HTERT RPE-1 (cell line): ENCODE measurements around the gene NFATC1.

Experiments used
- in situ Hi-C: fragments of 300-500 bp; cut with MboI; formaldehyde crosslinking; loops from 4 replicates; pipeline ENCODE4 v1.14.3; 2020; ENCODE audit warnings: low sequenced_read_pairs

NFATC1 gene

DNA sequence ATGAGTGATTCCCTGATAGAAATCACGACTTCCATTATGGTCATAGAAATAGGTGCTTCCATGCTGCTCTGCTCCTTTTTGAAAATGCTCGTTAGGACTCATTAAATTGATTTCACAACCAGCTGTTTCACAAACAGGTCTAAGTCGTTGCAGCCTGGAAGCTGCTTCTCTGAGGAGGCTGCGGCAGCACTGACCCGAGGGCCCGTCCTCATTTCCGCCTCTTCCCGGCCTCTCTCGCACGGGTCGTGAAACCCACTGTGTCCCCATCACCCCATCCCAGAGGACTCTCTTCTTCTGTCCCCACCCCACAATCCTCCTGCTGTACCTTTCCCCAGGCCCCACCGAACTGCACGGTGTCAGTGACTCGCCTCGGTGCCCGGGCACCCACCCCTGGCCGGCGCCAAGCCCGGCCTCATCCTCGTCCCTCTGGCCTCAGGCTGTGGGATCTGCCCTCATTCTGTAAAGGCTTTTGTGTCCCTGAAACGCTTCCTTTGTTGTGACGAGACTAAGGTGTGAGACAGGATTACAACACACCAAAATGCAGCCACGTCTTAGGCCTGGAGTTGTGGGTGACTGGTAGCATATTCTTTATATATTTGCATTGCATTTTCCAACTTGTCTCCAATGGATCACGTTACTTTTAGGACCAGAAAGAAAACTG lies 171.2 kb downstream of the NFATC1 start:
- in situ Hi-C loops: no loop called here

DNA sequence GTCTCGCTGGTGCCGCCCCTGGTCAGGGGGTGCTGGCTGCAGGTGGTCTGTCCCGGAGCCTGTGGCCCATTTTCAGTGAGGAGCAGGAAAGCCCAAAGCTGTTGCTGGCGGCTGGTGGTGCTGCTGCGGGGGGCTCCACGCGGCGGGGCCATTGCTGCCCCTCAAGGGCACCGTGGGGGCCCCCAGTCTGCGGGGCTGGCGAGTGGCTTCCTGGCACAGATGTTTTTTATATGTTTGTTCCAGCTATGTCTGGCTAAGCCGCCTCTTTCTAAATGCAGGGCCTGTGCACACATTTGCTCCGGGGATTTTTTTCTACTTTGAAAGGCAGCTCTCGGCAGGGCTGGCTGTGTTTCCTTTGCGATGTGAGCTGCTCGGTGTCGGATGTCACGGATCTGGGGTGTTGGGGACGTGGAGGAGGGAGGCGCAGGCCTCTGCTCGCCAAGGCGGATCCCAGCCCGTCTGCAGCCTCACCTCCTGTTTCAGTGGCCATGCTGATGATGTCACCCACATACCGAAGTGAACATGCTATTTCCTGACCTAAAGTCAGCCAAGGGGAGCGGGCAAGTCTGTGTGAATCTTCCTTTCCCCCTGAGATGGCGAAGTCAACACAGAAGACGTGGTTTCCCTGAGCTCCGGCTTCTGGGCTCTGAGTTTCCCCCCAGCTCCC lies 171.9 kb downstream of the NFATC1 start:
- in situ Hi-C loops: no loop called here

DNA sequence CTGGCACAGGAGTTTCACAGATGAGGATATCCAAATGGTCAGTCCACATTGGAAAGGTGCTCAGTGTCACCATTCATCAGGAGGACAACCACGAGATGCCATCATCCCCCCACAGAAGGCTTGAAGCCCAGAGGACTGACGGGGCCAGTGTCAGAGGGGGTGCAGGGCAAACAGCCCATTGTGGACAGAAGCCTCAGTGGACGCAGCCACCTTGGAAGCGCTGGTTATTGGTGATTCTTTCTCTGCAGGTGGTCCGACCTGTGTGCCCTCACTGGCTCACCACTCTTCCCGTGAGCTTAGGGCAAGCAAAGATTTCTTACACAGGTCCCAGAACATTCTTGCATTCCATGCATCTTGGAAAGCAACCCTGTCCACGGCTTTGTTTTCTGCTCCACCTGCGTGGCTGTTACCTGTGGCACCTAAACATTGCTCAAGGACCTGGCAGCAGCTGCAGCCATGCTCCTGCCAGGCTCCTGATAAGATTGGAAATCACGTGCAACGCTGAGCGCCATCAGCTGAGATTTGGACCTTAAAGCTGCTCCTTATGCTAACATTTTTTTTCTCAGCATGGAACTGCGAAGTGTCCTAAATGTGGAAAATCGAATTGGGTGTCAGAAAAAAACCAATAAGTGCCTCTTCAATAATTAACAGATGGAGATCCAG lies 172.9 kb downstream of the NFATC1 start:
- in situ Hi-C loops: no loop called here

DNA sequence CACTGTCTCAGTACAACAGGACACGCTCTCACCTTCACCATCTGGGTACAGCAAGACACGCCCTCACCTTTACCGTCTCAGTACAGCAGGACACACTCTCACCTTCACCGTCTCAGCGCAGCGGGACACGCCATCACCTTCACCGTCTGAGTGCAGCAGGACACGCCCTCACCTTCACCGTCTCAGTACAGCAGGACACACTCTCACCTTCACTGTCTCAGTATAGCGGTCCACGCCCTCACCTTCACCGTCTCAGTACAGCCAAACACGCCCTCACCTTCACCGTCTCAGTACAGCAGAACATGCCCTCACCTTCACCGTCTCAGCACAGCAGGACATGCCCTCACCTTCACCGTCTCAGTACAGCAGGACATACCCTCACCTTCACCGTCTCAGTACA lies 174.0 kb downstream of the NFATC1 start:
- in situ Hi-C loops: no loop called here

DNA sequence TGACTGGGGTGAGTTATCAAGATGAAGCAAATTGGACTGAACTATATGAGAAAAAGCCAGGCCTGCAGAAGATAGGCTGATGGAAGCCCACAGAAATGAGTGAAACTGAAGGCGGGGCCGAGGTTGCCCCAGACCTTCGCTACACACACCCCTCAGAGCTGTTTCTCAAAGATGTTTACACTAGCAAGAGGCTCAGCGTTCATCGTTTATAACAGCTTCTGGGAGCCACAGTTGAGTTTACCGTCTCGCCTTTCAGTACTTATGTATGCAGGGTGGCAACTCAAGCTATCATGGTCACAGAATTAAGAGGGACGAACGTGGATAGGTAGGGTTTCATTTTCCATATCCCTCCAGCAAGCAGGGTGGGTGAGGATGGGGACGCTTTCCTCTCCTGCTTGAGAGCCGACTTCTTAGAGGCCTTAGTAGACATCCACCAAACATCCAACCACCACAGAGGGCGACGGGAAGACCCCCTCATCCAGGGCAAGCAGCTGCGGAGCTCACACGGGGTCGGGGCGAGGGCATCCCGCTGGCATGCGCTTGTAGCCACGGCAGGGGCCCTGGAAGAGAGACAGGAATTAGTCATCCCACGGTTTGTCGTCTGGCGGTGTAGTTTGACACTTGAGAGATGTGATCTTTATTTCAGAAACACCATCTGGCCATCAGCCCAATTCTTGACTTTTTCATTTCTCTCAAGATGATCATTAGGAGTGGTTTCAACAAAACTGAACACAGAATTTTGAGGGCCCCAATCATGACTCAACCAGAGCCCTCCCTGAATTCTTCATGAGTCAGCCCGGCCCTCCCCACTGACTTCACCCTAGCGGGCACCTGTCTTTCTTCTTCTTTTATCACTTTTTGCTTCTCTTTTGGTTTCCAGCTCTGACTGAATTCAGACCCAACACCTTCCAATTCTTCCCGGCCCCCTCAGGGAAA lies 174.8 kb downstream of the NFATC1 start:
- in situ Hi-C loops: no loop called here

DNA sequence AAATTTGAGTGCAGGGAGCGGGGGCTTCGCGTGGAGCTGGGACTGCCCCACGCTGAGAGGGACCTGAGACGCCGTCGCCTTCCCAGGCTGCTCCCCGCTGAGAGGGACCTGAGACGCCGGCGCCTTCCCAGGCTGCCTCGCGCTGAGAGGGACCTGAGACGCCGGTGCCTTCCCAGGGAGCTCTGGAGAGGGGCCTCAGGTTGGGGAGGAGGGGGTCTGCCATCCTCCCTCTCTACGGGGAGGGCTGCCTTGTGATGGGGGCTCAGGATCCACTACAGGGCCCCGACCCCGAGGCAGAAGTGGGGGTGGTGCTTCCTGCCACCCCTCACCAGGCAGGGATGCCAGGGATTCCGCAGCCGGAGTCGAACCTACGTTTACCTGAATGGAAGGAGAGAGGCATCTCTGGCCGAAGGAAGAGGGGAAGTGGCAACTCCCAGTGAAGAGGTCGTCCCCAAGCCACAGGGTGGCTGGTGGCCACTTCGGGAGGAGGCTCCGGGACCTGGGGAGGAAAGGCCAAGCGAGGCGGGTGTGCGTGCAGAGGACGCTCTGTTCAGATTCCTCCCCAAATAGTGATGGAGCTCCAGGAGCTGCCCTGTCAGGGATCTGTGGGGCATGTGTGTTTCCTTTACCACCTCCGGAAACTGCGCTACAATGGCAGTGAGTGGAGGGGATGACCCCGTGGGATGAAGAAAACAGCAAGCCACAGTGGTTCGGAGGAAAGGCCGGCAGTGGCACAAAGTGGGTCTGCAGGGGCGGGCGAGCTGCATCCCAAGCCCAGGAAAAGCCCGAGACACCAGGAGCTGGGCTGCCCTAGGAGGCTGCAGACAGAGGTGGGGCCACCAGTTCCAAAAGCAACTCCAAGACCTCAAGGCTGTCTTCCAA lies 175.7 kb downstream of the NFATC1 start:
- in situ Hi-C loops: no loop called here

DNA sequence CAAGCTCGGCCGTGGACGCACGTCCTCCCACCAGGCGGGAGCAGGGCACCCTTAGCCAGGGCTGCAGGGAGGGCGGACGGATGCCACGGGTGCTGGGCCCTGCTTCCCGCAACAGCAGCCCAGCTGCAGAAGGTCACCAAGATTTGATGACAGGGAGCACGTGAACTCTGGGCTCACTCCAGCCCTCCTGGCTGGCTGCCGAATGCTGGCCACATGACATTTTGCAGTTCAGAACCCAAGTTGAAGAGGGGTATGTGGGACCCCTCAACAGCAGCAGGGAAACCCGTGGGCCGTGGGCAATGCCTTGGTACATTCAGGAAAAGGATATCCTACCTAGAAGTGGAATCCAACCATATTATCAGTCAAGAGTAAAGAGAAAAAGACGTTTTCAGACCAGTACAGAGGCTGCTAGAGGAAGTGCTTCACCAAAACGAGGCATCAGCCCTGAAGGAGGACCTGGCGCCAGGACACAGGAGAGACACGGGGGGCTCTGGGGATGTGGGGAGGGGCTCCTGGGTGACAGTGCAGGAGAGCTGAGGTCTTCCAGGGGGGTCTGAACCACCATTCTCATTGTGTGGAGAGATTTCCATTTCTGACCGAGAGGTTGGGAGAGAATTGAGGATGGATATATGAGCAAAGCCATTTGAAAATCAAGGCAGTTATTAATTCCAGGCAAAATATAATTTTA lies 176.5 kb downstream of the NFATC1 start:
- in situ Hi-C loops: no loop called here

DNA sequence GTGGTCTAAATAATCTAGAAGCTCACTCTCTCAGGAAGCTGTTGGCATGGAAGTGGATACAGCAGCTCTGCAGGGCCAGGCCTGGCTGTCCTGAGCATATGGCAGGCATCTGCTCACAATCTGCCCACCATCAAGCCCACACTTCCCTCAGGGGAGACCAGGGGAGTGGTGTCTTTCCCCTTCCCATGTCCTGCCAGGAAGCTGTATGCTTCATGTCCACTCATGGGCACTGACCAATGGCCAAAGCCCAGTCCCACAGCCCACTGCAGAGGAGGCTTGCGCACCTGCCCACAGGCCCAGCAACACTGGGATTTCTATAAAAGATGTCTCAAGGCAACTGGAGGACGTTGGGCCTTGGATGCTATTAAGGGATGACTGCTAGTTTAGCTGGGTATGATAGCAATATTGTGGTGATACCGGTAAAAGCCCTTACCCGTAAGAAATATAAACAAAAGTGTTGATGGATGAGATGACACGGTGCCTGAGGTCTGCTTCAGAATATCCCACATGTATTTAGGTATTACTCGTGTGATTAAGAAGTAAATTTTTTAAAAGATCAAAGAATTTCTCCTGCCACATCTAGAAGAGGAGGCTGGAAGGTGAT lies 177.2 kb downstream of the NFATC1 start:
- in situ Hi-C loops: no loop called here

DNA sequence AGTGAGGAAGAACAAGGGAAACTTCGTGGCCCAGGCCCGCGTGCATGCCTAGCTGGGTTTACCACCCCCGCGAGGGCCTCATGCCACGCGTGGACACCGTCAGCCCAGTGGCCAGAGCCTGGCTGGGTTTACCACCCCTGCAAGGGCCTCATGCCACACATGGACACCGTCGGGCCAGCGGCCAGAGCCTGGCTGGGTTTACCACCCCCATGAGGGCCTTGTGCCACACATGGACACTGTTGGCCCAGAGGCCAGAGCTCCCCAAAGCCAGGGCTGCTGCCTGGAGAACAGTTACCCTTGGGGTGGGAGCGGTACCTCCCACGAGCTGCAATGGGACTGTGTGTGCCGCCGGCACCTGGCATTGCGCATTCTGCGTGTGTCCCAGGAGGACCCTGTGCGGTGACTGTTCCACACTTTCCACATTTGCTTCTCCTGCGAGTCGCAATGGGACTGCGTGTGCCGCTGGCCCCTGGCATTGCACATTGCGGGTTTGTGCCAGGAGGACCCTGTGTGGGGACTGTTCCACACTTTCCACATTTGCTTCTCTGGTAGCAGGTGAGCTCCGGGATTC lies 178.3 kb downstream of the NFATC1 start:
- in situ Hi-C loops: no loop called here

DNA sequence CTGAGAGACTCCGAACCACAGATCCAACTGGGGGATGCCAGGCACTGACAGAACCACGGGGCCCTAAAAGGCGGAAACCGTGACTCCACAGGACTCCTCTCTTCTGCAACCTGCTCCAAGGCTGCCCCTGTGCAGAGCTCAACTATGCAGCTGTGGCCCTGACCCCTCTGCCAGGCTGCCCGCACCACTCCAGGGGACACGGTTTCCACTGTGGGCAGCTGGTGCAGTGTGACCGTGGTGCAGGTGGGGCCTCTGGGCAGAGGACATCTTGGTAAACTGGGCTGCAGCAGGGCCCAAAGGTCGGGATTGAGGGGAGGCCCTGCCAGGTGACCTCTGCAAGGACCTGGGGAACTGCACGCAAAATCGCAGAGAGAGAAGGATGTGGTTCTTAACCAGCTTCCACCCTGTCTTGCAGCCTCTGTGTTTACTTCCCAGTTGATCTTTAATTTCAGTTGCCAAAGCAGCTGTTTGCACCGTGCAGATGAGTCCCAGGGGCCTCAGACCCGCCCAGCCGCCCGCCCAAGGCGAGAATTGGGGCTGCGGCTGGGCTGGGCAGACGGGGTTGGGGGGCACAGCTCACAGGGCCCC lies 179.3 kb downstream of the NFATC1 start:
- in situ Hi-C loops: no loop called here

DNA sequence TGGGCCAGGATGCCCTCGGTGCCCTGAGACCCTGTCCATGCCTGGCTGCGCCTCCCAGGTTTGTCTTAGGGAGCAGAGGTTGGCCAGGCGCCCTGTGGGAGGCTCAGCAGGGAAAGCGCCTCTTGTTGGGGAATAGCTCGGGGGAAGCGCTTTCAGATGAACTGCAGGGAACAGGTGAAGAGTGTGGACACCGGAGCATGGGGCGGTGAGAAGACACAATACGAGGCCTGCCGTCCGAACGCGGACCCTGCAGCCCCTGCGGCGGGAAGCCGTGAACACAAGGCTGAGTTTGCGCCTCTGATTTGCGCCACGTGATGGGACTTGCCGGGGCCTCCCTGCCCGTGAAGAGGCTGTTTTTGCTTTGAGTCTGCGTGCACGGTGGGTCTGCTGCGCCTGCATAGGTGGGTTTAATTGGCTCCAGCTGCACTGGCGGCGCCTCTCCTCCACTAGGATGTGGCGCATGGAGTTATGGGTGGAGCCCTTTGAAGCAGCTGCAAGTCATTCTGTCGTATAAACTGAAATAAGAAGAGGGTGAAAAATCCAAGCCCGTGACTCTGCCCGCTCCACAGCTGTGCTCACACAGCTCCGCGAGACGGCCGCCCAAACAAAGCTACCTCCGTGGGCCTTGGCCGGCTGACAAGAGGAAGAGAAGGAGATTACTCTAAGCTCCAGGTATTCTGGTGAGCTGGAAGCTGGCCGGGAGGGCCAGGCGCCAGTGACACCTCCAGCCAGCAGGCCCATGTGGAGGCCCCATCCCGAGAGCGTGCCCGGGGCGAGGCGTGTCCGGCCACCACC lies 180.4 kb downstream of the NFATC1 start:
- in situ Hi-C loops: no loop called here

DNA sequence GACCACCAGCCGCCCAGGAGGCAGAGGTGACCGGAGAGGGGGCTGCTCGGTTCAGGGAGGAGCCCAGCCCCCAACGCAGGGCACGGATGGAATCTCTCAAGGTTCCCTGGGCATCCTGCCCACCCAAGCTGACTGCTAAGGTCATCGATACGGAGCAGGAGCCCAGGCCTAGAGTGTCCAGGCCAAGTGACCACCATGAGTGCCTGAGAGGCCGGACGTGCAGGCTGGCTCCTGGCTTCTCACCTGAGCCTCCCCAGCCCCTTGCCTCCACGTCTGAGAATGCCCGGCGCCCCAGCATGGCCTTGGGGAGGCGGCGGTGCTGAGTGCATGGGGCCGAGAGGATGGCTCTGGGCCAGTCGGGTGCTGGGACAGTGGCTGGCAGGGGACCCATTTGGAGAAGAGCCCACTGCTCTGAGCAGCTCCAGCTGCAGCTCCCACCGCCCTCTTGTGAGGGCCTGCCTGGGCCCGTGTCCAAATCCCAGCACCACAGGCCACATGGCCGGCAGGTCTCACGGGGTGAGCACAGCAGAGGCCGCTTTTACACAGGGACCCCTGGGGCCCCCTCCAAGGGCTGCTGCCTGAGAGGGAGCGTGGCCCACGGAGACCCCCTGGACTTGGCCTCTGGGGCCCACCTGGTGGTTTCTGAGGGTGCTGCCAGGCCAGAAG lies 181.1 kb downstream of the NFATC1 start:
- in situ Hi-C loops: no loop called here

DNA sequence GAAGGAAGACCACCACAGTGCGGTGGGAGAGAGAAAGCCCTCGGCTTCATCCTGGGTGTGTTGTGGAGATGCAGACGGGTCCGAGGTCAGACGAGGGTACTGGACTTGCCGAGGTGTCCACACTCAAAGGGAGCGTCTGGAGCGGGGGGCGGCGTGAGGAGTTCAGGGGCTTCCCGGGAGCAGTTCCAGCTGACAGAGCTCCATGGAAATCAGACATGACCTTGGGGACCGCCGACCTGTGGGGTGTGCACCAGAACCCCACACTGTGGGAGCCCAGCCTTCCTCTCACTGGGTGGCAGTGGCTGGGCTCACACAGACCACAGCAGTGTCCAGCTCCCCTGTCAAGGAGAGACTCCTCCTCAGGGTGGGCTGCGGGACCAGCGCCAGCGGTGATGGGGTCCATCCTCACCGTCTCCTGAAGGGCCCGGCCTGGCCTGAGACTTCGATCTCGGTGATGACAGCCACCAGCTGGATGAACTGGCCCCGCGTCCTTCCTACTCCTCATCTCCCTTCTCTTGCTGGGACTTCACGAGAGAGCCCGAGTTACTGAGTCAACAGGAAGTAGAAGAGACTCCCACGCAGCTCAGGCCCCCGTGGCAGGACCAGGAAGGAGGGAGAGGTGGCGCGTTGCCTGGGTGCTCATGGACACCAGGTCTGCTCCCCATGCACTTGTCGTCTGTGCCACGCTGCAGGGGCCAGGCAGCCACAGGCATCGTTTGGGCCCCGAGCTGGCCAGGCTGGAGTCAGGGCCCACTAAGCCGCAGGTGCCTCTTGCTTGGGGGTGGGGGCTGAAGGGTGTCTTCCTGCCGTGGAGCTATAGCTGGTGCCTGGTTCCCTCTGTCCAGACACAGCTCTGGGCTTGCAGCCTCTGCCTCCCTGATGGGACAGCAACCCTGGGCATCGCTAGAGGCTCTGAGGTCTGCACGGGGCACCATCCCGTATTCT lies 182.0 kb downstream of the NFATC1 start:
- in situ Hi-C loops: no loop called here

DNA sequence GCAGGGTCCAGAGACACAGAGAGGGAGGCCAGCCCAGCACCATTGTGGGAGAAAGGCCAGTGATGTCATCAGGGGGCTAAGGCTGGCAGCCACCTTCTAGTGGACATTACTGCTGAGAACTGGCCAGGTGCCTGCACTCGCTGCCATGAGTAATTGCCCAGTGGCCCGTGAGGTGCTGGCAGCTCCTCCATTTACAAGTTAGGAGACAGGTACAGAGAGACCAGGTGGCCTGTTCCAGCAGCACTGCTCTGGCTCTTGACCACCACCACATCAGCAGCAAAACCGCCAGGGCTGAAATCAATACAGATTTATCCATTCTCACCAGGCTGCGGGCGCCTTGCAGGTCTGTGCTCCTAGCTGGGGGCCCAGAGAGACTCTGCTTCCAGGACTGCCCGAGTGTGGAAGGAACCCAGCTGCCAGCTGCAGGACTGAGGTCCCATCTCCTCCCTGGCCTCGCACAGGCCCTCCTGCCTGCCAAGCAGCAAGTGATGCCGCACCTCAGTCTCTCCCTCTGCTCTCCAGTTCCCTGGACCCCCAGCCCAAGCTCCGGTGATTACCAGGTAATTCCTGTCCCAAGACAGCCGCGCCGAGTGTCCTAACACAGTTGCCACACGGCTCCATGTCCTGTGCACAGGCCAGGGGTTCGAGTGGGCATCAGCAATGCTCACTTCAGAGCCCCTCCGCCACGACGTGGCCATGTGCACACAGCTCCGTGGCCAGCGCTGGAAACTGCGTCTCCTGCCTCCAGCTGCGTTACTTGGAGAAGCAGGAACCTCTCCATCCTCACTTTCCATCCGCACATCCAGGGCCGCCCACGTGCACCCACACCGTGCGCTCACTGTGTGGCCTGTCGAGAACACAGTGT lies 182.9 kb downstream of the NFATC1 start:
- in situ Hi-C loops: no loop called here
